Femur (tissue), 1 donor: ENCODE data around the gene RPUSD3.
A peak's percentile ranks its signal among the peaks of the same experiment; 100 is the strongest.
"Not testable (repeated sequence)": the region's sequence is repeated elsewhere in the genome, so short reads cannot be mapped to it uniquely, and the experiment has no call there.

Experiments used
- DNase-seq: peaks from one replicate; pipeline ENCODE4 v3.0.0-alpha.2; 2017

The RPUSD3 gene

DNA sequence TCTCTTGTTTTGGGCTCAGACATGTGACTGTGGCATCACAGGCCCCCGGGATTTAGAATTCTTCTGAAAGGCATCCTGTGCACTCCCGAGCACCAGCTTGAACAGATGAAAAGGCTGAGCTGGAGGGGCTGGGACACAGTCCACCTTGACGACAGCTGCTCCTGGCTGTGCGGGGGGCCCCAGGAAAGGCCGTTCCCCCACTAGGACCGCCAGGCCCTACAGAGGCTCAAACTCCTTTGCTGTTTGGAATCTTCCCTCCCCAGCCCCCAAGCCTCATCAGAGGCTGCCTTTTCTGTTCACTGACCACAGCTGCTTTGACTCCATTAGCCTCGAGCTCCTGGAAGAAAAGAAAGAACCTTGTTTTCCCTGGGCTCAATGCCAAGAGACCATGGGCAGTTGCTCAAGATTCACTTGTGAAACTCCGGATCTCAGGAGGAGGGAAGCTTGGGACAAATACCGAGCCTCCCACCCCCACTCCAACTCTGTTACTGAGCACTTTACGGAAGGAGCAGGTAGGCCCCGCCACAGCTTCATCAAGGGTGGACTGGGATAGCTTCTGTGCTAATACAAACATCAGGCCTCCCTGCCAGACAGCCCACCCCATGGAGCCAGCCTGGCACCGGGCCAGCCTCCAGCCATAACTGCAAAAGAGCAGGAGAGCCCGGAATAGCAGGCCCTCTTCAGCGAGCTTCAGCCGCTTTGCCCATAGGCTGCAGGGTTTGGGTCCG is 20.6 kb upstream of the RPUSD3 start:
- DNase-seq, result peak; percentile 73

DNA sequence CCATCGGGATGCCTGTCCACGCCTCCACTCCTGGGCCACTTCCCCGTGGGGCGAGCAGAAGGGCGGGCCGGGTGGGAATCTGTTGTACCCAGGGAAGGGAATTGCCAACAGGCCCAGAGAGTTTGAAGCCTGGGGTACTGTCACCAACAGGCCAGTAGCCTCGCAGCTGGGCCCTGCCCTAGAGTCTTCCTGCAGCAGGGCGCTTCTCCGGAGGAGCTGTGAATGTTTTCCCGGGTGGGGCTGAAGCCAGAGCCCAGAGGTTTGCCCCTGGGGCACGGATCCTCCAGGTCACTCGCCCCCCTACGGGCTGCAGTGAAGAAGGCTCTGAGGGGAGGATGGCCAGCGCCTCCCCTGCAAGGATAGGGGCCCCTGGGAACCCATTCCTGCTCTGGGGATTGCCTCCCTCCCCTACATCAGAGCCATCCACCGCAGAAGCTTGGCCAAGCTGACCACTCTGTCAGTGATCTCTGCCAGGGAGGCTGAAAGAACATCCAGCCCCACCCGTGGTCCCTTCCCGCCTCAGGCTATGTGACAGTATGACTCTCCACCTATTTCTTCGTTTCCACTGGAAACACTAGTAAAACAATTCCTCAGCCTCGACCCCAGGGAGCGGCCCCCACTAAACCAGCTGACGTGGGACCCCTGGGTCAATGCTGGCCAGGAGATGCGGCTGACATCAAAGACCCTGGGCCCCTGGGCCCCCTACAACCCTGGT is 19.4 kb upstream of the RPUSD3 start:
- DNase-seq, result no peak

DNA sequence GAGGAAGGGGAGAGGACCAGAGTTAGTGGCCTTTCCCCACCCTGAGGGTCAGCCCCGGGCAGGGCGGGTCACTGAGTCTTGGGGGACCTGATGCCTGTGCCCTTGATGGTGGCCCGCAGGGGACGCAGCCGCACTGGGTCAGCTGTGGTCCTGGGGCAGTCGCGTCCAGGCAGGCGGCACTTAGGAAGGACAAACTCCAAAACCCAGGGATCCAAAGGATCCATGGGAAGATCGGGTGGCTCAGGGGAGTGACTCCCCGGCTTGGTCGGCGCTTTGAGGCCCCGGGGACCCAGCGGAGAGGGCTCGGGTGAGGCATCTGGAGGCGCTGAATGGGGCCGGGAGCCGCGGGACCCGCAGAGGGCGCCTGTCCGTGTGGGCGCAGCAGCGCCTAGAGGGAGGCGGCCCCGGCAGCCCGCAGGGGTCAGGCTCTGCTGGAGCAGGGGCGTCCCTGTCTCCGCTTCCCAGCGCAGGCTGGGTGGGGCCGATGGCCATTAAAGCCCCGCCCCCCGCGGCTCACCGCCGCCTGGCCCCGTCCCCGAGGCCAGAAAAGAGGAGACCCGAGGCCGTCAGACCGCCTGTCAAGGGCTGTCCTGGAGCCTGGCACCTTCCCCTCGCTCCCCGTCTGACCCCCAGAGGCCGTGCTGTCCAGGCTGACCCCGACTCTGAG is 18.7 kb upstream of the RPUSD3 start:
- DNase-seq, result peak; percentile 63

DNA sequence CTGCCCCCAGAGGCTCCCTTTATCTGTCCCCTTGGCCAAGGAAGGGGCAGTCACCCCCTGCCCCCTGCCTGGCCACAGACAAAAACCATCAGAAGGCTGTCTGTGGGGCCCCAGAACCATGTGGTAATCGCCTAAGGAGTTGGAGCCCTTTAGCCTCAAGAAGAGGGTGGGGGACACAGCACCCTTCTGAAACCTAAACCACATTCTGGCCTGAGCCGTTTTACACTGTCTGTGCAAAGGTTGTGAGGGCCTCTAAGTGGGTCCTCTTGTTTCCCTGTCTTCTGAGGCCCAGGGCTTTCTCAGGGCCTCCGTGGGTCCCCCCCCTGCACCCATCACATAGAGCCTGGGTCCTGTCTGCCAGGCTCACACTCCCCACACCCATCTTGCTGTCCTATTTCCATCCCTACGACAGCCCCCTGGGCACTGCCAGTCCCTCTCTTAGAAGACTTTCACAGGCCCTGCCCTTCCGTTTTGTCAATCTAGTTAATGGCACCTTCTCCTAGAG is 17.9 kb upstream of the RPUSD3 start:
- no peak for DNase-seq

DNA sequence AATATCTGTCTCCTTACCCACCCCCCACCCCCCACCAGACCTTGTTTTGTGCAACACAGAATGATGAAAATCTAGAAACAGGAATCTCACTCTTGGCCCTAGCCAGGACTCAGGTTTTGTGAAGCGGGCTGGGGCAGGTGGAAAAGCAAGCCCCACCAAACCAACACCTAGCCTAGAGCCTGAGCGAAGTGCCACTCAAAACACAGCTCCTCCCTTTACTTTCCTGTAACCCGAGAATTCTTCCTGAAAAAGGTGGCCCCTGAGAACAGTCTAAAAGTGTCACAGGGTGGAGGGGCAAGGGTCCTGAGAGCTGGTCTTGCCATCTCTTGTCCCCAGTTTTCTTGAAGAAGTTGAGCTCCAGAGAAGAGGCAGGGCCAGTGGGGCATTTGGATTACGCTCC is 17.4 kb upstream of the RPUSD3 start:
- no peak for DNase-seq

DNA sequence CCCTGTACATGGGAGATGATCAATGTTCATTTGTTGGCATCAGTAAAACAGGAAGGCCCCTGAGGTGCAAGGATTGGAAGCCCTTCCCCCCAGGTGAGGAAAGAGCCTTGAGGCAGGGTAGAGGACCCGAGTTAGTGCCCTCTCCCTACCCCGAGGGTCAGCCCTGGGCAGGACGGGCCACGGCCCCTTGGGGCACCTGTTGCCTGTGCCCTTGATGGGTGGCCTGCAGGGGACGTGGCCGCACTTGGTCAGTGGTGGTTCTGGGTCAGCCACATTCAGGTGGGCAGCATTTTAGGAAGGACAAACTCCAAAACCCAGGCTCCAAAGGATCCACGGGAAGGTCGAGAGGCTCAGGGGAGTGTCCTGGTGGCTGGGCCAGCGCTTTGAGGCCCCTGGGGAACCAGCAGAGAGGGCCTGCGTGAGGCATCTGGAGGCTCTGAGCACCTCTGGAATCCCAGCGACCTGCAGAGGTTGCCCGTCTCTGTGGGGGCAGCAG is 15.8 kb upstream of the RPUSD3 start:
- DNase-seq, result no peak

DNA sequence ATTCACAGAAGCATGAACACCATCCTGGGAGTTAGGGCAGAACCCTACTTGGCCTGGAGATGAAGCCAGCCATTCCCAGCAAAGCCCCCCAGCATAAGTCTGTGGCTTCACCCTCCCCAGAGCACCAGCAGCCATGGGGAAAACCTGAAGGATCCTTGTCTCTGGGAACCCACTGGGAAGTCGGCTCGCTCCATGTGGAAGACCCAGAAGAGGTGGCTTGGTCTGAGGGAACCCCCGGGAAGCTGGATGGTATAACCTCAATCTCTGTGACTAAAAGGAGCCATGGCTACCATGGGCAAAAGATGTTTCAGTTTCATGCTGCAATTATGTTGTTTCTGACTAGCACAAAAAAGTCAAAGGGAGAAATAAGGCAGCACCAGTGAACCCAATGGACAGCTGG is 11.8 kb upstream of the RPUSD3 start:
- DNase-seq, result no peak

DNA sequence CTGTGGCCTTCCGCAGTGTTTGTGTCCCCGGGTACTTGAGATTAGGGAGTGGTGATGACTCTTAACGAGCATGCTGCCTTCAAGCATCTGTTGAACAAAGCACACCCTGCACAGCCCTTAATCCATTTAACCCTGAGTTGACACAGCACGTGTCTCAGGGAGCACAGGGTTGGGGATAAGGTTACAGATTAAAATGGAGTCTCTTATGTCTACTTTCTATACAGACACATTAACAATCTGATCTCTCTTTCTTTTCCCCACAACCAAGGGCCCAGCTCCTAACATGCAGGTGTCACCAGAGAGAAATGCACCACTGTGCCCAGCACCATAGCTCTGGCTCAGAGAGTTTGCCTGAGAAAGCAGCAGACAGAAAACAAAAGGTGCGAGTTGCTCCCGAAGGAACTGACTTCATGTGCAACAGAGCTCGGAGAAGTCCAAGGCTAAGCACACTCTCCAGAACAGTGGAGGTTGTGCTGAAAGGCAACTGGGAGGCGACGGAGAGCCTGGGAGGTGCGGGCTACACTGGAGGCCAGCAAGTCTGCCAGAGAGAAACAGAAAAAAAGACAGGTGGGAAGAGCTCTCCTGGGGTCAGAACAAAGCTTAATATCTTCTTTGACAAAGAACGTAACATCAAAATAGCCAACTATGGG is 10.6 kb upstream of the RPUSD3 start:
- not testable (repeated sequence) for DNase-seq

DNA sequence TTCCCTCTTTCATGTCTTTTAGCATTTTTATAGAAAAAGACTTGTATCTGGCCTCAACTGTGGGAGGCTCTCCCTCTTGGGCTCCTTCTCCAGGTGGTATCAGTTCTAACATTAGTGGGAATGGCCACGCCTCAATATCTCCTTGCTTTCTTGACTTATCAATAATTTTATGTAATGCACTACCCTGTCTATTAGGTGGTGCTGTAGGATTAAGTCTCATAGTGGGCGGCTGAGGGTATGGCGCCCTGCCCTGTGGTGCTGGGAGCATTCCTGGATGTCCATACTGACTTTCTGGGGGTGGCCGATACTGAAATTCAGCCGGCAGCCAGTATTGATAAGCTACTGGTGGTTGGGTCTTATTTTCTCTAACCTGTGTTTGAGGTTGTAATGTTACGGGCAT is 8.7 kb upstream of the RPUSD3 start:
- no peak for DNase-seq

DNA sequence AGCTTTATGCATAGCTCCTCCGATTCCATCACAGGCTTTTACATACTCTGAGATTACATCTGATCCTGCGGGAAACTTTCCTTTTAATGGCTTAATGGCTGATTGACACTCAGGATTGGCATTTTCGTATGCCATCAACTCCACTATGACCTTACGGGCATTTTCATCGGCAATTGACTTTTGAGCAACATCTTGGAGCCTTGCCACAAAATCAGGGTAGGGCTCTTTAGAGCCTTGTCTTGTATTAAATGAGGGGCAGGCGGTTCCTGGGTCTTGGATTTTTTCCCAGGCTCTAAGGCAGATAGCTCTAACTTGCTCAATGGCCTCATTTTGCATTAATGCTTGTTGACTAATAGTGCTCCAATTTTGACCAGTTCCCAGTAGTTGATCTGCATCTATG is 8.1 kb upstream of the RPUSD3 start:
- not testable (repeated sequence) for DNase-seq

DNA sequence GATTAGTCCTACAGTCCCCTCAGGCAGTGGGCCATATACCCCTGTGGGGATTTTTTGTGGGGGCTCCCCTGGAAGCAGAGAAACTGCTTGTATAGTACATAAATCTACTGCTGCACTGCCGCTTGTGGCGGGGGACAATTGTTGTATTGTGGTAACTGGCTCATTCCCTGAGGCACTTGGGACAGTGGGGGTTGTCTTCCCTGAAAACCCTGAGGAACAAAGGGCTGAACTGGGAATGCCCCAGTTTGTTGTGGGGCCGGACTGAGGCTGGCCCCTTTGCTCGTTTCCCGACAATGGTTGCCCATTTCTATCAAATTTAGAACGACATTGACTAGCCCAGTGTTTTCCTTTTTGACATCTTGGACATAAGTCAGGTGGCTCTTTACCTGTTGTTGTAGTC is 7.6 kb upstream of the RPUSD3 start:
- DNase-seq, result not testable (repeated sequence)

DNA sequence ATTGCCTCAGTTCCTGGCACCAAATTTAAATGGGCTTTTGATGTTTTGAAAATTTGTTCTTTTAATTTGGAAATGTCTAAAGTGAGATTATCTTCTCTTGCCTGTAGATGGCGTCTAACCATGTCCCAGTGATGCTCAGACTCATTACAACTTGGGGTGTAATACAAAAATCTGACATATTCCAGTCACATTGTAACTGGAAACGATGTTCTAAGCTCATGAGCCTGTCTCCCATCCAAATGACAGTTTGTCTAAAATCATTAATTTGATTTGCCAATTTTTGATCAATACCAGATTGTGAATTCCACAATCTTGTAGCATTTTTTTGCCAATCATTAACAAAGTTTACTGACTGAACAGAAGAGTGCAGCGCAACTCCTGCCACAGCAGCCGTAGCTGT is 5.1 kb upstream of the RPUSD3 start:
- not testable (repeated sequence) for DNase-seq

DNA sequence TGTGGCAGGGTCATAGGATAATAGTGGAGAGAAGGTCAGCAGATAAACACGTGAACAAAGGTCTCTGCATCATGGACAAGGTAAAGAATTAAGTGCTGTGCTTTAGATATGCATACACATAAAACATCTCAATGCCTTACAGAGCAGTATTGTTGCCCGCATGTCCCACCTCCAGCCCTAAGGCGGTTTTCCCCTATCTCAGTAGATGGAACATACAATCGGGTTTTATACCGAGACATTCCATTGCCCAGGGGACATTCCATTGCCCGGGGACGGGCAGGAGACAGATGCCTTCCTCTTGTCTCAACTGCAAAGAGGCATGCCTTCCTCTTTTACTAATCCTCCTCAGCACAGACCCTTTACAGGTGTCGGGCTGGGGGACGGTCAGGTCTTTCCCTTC is 4.1 kb upstream of the RPUSD3 start:
- DNase-seq, result not testable (repeated sequence)

DNA sequence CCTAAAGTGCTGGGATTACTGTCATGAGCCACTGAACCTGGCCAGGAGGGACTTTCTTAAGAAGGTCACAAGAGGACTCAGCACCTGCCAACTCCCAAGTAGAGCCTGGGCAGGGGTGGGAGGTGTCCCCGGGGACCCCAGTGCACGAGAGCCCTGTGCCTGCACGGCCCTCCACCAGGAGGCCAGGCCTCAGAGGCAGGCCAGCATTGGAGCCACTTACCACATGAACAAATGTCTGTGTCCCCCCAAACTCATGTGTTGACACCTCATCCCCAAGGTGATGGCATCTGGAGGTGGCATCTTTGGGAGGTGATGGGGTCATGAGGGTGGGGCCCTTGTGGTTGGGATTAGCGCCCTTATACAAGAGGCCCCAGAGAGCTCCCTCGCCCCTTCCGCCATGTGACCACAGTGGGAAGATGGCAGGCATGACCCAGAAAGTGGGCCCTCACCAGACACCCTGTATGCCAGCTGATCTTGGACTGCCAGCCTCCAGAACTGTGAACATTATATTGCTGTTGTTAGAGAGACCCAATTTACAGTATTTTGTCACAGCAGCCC is 3.2 kb upstream of the RPUSD3 start:
- no peak for DNase-seq

DNA sequence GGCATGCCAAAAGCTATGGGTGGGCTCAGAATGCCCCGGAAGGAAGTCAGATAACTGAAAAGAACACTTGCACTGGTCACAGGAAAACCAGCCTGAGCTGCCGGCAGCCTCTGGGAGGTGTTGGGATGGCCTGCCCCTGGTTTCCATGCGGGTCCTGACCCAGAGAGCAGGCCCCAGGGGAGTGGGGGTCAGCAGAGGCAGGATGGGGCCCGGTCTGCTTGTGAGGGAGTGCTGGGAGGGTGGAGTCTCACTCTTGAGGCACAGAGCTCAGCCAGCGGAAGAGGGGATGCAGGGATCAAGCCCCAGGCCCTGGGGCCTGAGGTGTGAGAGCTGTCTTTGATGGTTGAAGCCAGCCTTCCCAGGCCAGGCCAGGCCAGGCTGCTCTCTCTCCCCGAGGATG is 2.4 kb upstream of the RPUSD3 start:
- no peak for DNase-seq

DNA sequence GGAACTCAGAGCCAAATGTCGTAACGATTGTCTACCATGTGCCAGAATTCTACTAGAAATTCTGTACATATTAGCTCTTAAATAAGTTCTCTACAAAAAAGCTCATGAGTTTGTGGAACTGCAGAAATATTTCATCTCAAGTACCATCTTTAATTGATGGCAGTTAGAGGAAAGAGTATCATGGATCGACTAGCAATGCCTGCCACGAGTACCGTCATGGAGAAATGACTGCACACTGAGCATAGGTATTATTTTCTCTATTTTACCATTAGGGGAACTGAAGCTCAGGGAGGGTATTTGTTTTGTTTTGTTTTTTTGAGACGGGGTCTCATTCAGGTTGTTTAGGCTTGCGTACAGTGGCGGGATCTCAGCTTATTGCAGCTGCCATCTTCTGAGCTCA is 2.8 kb downstream of the RPUSD3 start:
- DNase-seq, result no peak

DNA sequence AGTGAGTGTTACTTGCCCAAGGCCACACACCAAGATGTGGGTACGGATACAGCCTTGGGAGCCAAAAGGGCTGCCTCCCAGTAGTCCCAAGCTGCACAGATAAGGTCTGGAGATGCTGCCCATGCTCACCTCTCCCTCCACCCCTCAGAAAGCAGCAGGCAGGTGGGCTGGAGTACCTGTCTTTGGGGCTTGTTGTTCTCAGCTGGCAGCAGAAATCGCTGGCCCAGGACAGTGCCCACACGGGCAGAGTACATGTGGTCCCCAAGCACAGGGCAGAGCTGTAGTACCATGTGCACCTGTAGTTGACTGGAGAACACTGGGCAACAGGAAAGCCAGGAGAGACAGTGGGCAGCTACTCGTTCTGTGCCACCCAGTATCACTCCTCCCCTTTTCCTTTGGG is 5.0 kb downstream of the RPUSD3 start:
- DNase-seq, result no peak

DNA sequence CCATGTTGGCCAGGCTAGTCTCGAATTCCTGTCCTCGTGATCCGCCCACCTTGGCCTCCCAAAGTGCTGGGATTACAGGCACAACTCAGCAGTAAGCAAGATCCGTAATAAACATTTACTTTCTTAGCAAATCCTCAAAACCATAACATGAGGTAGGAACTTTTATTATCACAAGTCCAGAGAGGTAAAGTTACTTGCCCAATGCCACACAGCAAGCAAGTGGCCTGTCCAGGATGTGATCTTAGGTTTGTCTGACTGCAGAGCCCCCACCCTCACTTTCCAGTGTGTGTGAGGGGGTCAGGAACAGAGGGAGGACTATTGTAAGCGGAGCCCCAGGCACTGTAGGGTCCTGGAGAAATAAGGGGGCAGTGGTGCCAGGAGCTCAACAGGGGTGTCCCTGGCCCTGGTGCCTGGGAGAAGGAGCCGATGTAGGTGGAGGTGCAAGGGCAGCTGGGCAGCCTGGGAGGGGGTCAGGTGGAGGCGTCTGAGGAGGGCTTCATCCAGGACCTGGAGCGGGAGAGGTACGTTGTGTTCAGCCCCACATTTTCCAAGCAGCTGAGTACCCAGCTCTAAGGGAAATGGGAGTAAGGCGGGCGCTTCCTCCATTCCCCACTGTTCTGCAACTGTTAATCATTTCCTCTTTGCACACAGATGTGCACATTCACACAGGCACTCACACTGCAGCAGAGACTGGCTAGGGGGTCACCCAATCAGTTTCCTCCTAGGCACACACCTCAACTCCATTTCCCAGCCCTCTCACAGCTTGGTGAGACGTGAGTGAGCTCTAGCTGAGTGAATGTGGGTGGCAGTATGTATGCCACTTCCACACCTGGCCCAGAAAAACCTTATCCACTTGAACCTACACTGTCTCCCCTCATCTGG is 5.9 kb downstream of the RPUSD3 start:
- no peak for DNase-seq

DNA sequence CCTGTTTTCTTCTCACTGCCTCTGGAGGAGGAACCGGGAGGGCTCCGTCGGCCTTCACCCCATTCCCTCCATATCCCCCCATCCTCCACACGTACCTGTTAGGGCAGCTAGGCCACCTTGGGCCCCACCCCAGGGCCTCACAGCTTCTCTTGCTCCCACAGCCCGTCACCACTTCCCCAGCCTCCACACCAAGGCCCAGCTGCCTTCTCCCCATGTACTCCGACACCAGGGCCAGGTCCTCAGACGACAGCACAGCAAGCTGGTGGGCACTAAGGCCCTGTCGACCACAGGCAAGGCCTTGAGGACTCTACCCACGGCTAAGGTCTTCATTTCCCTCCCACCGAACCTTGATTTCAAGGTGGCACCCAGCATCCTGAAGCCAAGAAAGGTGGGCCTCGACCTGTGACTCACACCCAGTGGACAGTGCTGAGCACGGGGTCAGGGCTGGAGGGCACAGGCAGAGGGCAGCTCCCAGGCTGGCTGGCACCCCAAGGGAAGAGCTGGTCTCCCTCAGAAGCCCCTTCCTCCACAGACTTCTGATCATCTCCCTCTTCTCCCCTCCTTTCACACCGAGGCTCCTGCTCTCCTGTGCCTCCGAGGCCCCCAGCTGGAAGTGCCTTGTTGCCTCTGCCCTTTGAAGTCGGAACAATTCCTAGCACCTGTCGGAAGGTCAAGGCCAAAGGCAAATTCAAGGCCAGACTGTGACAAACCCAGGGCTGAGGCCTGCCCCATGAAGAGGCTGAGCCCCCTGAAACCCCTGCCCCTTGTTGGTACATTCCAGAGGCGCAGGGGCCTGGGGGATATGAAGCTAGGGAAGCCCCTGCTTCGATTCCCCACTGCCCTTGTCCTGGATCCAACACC is 9.1 kb downstream of the RPUSD3 start:
- DNase-seq, result no peak

DNA sequence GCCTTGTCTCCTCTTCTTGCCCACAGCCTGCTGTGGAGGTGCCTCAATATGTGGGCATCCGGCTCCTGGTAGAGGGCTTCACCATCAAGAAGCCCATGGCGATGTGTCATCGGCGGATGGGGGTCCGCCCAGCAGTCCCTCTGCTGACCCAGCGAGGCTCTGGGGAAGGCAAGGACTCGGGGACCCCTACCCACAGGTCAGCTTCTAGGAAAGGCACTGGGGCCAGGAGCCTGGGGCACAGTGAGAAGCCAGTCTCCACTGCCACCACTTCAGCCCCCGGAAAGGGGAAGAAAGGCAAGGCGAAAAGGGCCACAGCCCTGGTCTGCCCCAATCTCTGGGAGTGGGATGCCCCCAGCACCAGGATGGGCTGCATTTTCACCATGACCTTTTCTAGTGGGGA is 10.7 kb downstream of the RPUSD3 start:
- DNase-seq, result no peak

DNA sequence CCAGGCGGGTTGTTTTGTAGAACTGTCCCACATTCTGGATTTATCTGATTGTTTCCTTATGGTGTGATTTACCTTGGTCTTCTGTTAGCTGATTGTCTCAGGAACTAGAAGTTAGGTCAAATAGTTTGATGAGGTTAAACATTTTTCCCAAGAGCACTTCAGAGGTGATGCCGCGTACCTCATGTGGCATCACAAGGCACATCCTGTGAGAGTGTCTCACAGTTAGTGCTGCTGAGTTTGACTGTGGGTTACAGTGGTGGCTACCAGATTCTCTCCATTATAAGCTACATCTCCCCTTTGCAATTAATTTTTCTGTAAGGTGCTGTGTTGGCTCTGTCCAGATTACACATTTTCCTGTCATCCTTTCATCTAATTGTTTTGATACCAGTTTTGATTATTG is 12.6 kb downstream of the RPUSD3 start:
- DNase-seq, result no peak
